Parathyroid adenoma (tissue), 2 donors: ENCODE data around the gene MICALL2.

Experiments used
- H2AFZ ChIP-seq: fragments of 300-600 bp; sonication (generic); one replicate; pipeline ENCODE4 v1.7.0; 2017; ENCODE audit warnings: antibody characterized with exemption, mild to moderate bottlenecking
- H3K27ac ChIP-seq: fragments of 300-600 bp; sonication (generic); one replicate; pipeline ENCODE4 v1.7.0; 2017
- H3K27me3 ChIP-seq: fragments of 300-600 bp; sonication (generic); one replicate; pipeline ENCODE4 v1.7.0; 2017; ENCODE audit warnings: low read length; ENCODE audit not compliant: control insufficient read depth, insufficient read depth
- H3K36me3 ChIP-seq: fragments of 300-600 bp; sonication (generic); one replicate; pipeline ENCODE4 v1.7.0; 2017; ENCODE audit warnings: low read length; ENCODE audit not compliant: control insufficient read depth, insufficient read depth
- H3K4me1 ChIP-seq: fragments of 300-600 bp; sonication (generic); one replicate; pipeline ENCODE4 v1.7.0; 2017; ENCODE audit warnings: control low read depth
- H3K4me2 ChIP-seq: fragments of 300-600 bp; sonication (generic); one replicate; pipeline ENCODE4 v1.7.0; 2017; ENCODE audit warnings: low read length
- H3K4me3 ChIP-seq: fragments of 300-600 bp; sonication (generic); one replicate; pipeline ENCODE4 v1.7.0; 2017; ENCODE audit warnings: low read depth, low read length
- H3K79me2 ChIP-seq: fragments of 300-600 bp; sonication (generic); one replicate; pipeline ENCODE4 v1.7.0; 2017; ENCODE audit warnings: control low read depth
- H3K9ac ChIP-seq: fragments of 300-600 bp; sonication (generic); one replicate; pipeline ENCODE4 v1.7.0; 2017; ENCODE audit warnings: mild to moderate bottlenecking
- H3K9me3 ChIP-seq: fragments of 300-600 bp; sonication (generic); one replicate; pipeline ENCODE4 v1.7.0; 2017; ENCODE audit warnings: low read length; ENCODE audit not compliant: control insufficient read depth
- CTCF ChIP-seq: fragments of 300-600 bp; sonication (generic); IDR thresholded peaks from one replicate; pipeline ENCODE4 v1.7.0; 2017; ENCODE audit warnings: antibody characterized with exemption, mild to moderate bottlenecking
- donor health status: primary hyperparathyroidism.

Gene MICALL2

DNA sequence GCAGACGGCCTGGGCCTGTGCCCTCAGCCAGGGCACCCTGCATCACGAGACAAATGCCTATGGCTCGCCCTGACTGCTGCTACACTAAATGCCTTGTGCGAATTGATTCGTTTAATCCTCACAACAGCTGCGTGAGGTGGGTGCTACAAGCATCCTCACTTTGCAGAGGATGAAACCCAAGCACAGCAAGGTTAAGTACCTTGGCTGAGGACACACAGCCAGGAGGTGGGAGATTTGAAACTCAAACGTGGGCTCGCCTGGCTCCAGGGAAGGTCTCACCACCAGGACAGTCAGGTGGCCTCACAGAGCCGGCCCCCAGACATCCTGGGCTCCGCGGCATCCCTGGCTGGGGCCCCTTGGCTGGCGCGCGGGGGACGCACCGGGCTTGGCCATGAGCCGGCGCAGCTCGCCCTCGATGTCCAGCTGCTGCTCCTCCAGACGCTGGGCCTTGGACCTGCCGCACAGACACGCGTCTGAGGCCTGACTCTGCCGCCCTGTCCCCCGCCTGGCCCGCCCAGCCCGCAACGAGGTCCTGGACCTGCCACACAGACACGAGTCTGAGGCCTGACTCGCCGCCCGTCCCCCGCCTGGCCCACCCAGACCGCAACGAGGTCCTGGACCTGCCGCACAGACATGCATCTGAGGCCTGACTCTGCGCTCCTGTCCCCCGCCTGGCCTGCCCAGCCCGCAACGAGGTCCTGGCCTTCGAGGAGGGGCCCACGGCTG, 22.0 kb downstream of the MICALL2 start:
- no peak overlapping the region for H3K4me2 ChIP-seq
- H3K27me3 ChIP-seq: no peaks in the 10 kb centered on the region
- no peaks in the 10 kb centered on the region for H3K79me2 ChIP-seq
- H3K9ac ChIP-seq: no peak overlapping the region
- H3K27ac ChIP-seq: no peak overlapping the region
- no peak overlapping the region for H2AFZ ChIP-seq
- H3K9me3 ChIP-seq: no peaks in the 10 kb centered on the region
- no peaks in the 10 kb centered on the region for H3K36me3 ChIP-seq
- H3K4me1 ChIP-seq: no peaks in the 10 kb centered on the region
- no peak overlapping the region for H3K4me3 ChIP-seq
- TF ChIP-seq CTCF: no peak

DNA sequence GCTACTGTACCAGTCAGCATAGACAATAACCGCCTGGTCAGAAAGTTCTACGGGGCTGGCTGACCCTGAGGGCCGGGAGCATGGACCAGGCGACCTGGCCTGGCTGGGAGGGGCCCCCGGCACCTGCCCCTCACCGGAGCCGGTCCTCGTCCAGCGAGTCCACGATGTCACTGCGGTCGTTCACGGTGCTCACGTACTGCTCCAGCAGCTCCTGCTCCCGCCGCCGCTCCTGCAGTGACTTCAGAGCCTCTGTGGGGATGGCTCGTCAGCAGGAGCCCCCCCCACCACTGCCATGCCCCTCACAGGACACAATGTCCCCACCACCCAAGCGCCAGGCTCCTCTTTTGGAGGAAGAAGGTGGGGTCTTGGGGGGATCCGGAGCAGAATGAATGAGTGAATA, 22.7 kb downstream of the MICALL2 start:
- Histone ChIP-seq H3K4me2 (no peak overlapping the region), H3K27ac (no peak overlapping the region), H3K4me1 (no peaks in the 10 kb centered on the region), H3K79me2 (no peaks in the 10 kb centered on the region), H3K27me3 (no peaks in the 10 kb centered on the region), H3K9me3 (no peaks in the 10 kb centered on the region), H2AFZ (no peak overlapping the region), H3K4me3 (no peak overlapping the region), H3K36me3 (no peaks in the 10 kb centered on the region), H3K9ac (no peak overlapping the region)
- TF ChIP-seq CTCF: no peak

DNA sequence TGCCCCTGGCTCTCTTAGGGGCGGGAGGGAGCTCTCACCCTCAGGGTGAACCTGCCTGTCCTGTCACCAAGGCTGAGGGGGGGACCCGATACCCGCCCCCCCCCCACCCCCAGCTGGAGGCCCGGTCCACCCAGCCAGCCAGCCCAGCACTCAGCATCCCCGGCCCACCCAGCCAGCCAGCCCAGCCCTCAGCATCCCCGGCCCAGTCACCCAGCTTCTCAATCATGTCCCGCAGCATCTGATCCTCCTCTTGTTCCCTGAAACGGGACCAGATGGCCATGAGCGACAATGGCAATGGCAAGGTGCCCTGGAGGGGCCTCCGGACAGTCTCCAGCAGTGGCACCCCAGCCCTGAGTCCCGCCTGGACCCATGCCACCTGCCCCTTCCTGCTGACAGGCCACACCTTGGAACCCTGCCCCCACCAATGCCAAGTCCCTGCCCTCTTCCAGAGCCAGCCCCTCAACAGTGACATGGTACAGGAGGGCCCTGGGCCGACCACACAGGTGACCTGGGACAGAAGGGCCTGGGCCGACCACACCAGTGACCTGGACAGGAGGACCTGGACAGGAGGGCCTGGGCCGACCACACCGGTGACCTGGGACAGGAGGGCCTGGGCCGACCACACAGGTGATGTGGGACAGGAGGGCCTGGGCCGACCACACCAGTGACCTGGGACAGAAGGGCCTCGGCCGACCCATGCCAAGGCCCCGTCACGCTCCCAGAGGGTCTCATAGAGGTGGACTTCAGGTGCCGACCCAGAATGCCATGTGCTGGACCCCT, 24.2 kb downstream of the MICALL2 start:
- Histone ChIP-seq H3K9me3 (no peaks in the 10 kb centered on the region), H3K27me3 (no peaks in the 10 kb centered on the region), H3K36me3 (no peaks in the 10 kb centered on the region), H3K79me2 (no peaks in the 10 kb centered on the region), H3K9ac (no peak overlapping the region), H3K4me3 (no peak overlapping the region), H2AFZ (no peak overlapping the region), H3K4me2 (no peak overlapping the region), H3K27ac (no peak overlapping the region), H3K4me1 (no peaks in the 10 kb centered on the region)
- no peak for TF ChIP-seq CTCF

GRCh38 chr7:1434165-1434718, 25.0 kb downstream of the MICALL2 start:
- no peak for TF ChIP-seq CTCF
- no peaks in the 10 kb centered on the region for H3K9me3 ChIP-seq

More at GRCh38 chr7:1434165-1434718, 25.0 kb downstream of the MICALL2 start:
- H2AFZ ChIP-seq: no peak overlapping the region
- no peaks in the 10 kb centered on the region for H3K4me1 ChIP-seq
- H3K79me2 ChIP-seq: no peaks in the 10 kb centered on the region
- H3K4me2 ChIP-seq: no peak overlapping the region
- no peak overlapping the region for H3K4me3 ChIP-seq
- no peak overlapping the region for H3K27ac ChIP-seq
- no peak overlapping the region for H3K9ac ChIP-seq
- H3K27me3 ChIP-seq: no peaks in the 10 kb centered on the region
- no peaks in the 10 kb centered on the region for H3K36me3 ChIP-seq
